Measurements from ENCODE around the gene TPST1.

TPST1 gene

GRCh38 chr7:66245008-66245407, 39.9 kb downstream of the TPST1 start:
- no peak for DNase-seq

GRCh38 chr7:66246554-66247171, 41.5 kb downstream of the TPST1 start:
- DNase-seq, result no peak

GRCh38 chr7:66247380-66248078, 42.4 kb downstream of the TPST1 start:
- DNase-seq, result no peak

- no peak for DNase-seq
Observed at GRCh38 chr7:66250711-66251110, 45.6 kb downstream of the TPST1 start.

GRCh38 chr7:66255534-66256100, 50.5 kb downstream of the TPST1 start:
- DNase-seq, result no peak

GRCh38 chr7:66256281-66256680, 51.1 kb downstream of the TPST1 start:
- no peak for DNase-seq

- no peak for DNase-seq
Observed at GRCh38 chr7:66257481-66257880, 52.3 kb downstream of the TPST1 start.

GRCh38 chr7:66258409-66258808, 53.3 kb downstream of the TPST1 start:
- no peak for DNase-seq

- no peak for DNase-seq
Observed at GRCh38 chr7:66261941-66262340, 56.8 kb downstream of the TPST1 start.

- DNase-seq, result no peak
Observed at GRCh38 chr7:66263936-66264335, 58.8 kb downstream of the TPST1 start.

- DNase-seq, result no peak
Observed at GRCh38 chr7:66265566-66265965, 60.4 kb downstream of the TPST1 start.

- DNase-seq, result no peak
Observed at GRCh38 chr7:66267249-66267648, 62.1 kb downstream of the TPST1 start.

GRCh38 chr7:66269978-66270377, 64.8 kb downstream of the TPST1 start:
- no peak for DNase-seq

GRCh38 chr7:66272321-66272720, 67.2 kb downstream of the TPST1 start:
- no peak for DNase-seq

- no peak for DNase-seq
Observed at GRCh38 chr7:66276363-66276762, 71.2 kb downstream of the TPST1 start.

GRCh38 chr7:66277492-66277891, 72.4 kb downstream of the TPST1 start:
- no peak for DNase-seq

GRCh38 chr7:66279912-66280311, 74.8 kb downstream of the TPST1 start:
- no peak for DNase-seq

GRCh38 chr7:66281678-66282590, 76.8 kb downstream of the TPST1 start:
- DNase-seq, result no peak

- DNase-seq, result no peak
Observed at GRCh38 chr7:66282591-66282935, 77.4 kb downstream of the TPST1 start.

GRCh38 chr7:66283003-66283920, 78.1 kb downstream of the TPST1 start:
- no peak for DNase-seq

GRCh38 chr7:66296001-66296521, 90.9 kb downstream of the TPST1 start:
- DNase-seq, result no peak

GRCh38 chr7:66296557-66296956, 91.4 kb downstream of the TPST1 start:
- no peak for DNase-seq

Measured in NCI-H524 treated with DMSO at 0.1 percent for 48 hours (cell line).